ENCODE results near the gene DHRS4L2. TPM values are rescaled to one million over a fixed set of nuclear protein-coding genes. Genes with fewer than 3 reads are reported as not detected.

Gene DHRS4L2
- total RNA-seq, 1 experiment from 2014 or later, result 10.7 TPM

DNA sequence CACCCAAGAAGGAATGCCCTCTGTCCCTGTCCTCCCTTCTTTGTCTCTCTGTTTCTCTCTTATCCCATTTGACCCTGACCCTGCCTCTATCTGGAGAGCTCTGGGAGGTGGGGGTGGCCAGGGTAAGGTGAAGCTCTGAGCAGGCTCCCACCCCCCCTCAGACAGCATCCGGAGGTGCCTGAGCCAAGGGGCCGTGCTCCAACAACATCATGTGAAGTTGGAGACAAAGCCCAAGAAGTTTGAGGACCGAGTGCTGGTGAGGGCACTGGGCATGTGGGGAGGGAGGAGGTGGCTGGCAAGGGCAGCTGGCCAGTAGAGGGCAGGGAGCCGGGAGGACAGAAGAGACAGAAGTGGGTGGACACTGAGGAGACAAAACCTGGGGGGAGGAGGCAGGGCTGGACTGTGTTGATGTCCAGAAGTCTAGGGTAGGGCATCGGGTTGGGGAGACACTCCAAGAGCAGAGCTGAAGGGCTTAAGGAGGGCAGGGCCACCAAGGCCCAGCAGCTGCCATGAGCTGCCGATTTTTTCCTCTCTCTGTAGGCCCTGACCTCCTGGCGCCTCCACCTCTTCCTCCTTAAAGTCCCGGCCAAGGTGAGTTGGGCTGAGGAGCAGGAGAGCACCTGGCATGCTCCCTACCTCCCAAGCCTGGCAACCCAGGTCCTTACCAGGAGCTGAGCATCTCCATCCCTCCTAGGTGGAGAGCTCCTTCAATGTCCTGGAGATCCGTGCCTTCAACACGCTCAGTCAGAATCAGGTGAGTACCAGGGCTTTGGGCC is 65.0 kb downstream of the DHRS4L2 start:
- DNase-seq (ENCODE audit: low read depth), result no peak

DNA sequence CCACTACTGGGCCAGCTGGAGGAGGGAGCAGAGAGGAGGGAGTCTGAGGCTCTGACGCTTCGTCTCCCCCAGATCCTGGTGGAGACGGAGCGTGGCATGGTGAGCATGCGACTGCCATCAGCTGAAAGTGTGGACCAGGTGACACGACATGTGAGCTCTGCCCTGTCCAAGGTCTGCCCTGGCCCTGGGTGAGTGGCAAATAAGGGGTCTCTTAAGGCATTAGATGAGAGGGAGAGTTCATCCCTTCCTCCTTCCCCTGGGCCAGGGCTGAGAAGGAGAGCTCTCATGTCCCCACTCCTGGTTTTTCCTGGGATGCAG is 65.6 kb downstream of the DHRS4L2 start:
- DNase-seq (ENCODE audit: low read depth), result no peak

DNA sequence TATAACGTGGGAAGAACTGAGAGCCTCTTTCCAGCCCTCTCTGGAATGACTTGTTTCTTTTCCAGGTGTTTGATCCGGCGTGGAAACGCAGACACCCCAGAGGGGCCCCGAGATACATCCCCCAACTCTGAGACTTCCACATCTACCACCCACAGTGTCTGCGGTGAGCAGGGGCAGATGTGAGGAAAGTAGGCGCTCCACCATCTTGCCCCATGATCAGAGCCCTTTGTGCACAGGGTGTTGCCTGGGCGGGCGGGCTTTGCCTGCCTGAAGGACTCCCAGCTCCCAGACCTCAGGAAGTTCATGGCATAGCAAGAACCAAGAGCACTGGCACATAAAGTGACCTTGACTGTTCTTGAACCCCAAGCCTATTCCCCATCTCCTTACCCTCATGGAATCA is 65.9 kb downstream of the DHRS4L2 start:
- DNase-seq (ENCODE audit: low read depth), result no peak

Other genes with a start within 250 kb of the DHRS4L2 start
- 32.0 and 52.7 TPM in 2 replicates for gene DHRS4, start 35.2 kb upstream of the DHRS4L2 start, total RNA-seq (2014; rRNA removed; shearing (Covaris generic))
- under 0.01 TPM in 1 of 2 replicates, not detected in the other for gene CARMIL3, start 63.1 kb downstream of the DHRS4L2 start, total RNA-seq (2014; rRNA removed; shearing (Covaris generic))
- gene CPNE6, start 82.6 kb downstream of the DHRS4L2 start, total RNA-seq (2014; rRNA removed; shearing (Covaris generic)), result not detected in 2 replicates
- 6.6 and 12.6 TPM in 2 replicates for gene PCK2, start 105.4 kb downstream of the DHRS4L2 start, total RNA-seq (2014; rRNA removed; shearing (Covaris generic))
- gene DCAF11, start 125.8 kb downstream of the DHRS4L2 start, total RNA-seq (2014; rRNA removed; shearing (Covaris generic)), result 68.9 and 75.2 TPM in 2 replicates
- gene NRL, start 126.0 kb downstream of the DHRS4L2 start, total RNA-seq (2014; rRNA removed; shearing (Covaris generic)), result 3.1 and 5.9 TPM in 2 replicates
- 2.7 TPM in 1 of 2 replicates, not detected in the other for gene FITM1, start 141.7 kb downstream of the DHRS4L2 start, total RNA-seq (2014; rRNA removed; shearing (Covaris generic))
- 191 and 208 TPM in 2 replicates for gene PSME1, start 147.3 kb downstream of the DHRS4L2 start, total RNA-seq (2014; rRNA removed; shearing (Covaris generic))
- 25.4 and 46.5 TPM in 2 replicates for gene EMC9, start 152.7 kb downstream of the DHRS4L2 start, total RNA-seq (2014; rRNA removed; shearing (Covaris generic))
- gene PSME2, start 157.7 kb downstream of the DHRS4L2 start, total RNA-seq (2014; rRNA removed; shearing (Covaris generic)), result 241 and 245 TPM in 2 replicates
- 49.7 and 68.1 TPM in 2 replicates for gene RNF31, start 158.6 kb downstream of the DHRS4L2 start, total RNA-seq (2014; rRNA removed; shearing (Covaris generic))
- gene IRF9, start 172.3 kb downstream of the DHRS4L2 start, total RNA-seq (2014; rRNA removed; shearing (Covaris generic)), result 7.9 and 25.5 TPM in 2 replicates
- not detected in 2 replicates for gene REC8, start 183.2 kb downstream of the DHRS4L2 start, total RNA-seq (2014; rRNA removed; shearing (Covaris generic))
- gene IPO4, start 199.9 kb downstream of the DHRS4L2 start, total RNA-seq (2014; rRNA removed; shearing (Covaris generic)), result 165 and 275 TPM in 2 replicates
- gene TM9SF1, start 206.5 kb downstream of the DHRS4L2 start, total RNA-seq (2014; rRNA removed; shearing (Covaris generic)), result 91.9 and 98.7 TPM in 2 replicates
- gene TSSK4, start 216.8 kb downstream of the DHRS4L2 start, total RNA-seq (2014; rRNA removed; shearing (Covaris generic)), result not detected in 2 replicates
- 60.1 and 89.8 TPM in 2 replicates for gene CHMP4A, start 224.6 kb downstream of the DHRS4L2 start, total RNA-seq (2014; rRNA removed; shearing (Covaris generic))
- 12.7 and 18.9 TPM in 2 replicates for gene MDP1, start 227.1 kb downstream of the DHRS4L2 start, total RNA-seq (2014; rRNA removed; shearing (Covaris generic))
- 308 and 348 TPM in 2 replicates for gene NEDD8, start 243.4 kb downstream of the DHRS4L2 start, total RNA-seq (2014; rRNA removed; shearing (Covaris generic))
- 83.3 and 112 TPM in 2 replicates for gene GMPR2, start 244.0 kb downstream of the DHRS4L2 start, total RNA-seq (2014; rRNA removed; shearing (Covaris generic))

Data from Daoy (cell line).